Activated T-helper 17 cell treated with anti-CD3 and anti-CD28 coated beads, Interleukin-2, amount 50 U/mL, for 72 hours (primary cell): ENCODE measurements around the gene XPR1. TPM values are rescaled to one million over a fixed set of nuclear protein-coding genes. Genes with fewer than 3 reads are reported as not detected.

ENCODE experiments used
- ATAC-seq: fragments of 150-1000 bp; cut with Tn5 transposase; replicated peaks from 2 replicates; pipeline ENCODE4 v1.10.0; 2021; ENCODE audit warnings: mild to moderate bottlenecking, moderate library complexity
- H3K27ac Mint-ChIP-seq: one replicate; pipeline ENCODE4 v1.8.0; 2022; ENCODE audit warnings: mixed read lengths
- H3K27me3 Mint-ChIP-seq: one replicate; pipeline ENCODE4 v1.8.0; 2022; ENCODE audit warnings: mixed read lengths
- H3K36me3 Mint-ChIP-seq: one replicate; pipeline ENCODE4 v1.8.0; 2022; ENCODE audit warnings: low read depth, mild to moderate bottlenecking, mixed read lengths
- H3K4me1 Mint-ChIP-seq: one replicate; pipeline ENCODE4 v1.8.0; 2022; ENCODE audit warnings: mixed read lengths
- H3K4me3 Mint-ChIP-seq: one replicate; pipeline ENCODE4 v1.8.0; 2022; ENCODE audit warnings: mild to moderate bottlenecking, mixed read lengths
- H3K9me3 Mint-ChIP-seq: one replicate; pipeline ENCODE4 v1.8.0; 2022; ENCODE audit warnings: mixed read lengths
- total RNA-seq, 2 donors: library from RNA; stranded (reverse); gene quantifications; one replicate each; pipeline ENCODE4 v1.2.3, GENCODE V29; 2022

The XPR1 gene
- 10 to 100 TPM; 16.4 to 25.4 TPM for total RNA-seq

- Mint-ChIP-seq H3K36me3 (no peaks in the 10 kb centered on the region), H3K27me3 (peaks cover 5% of the 10 kb centered on the region), H3K4me1 (no peaks in the 10 kb centered on the region), H3K9me3 (no peaks in the 10 kb centered on the region), H3K4me3 (no peak within 1 kb of the TSS), H3K27ac (peak within 1 kb of the TSS; percentile 87)
- peak; percentile 98 for ATAC-seq
Observed at GRCh38 chr1:180631766-180632325, at the start of gene XPR1. Gene XPR1, plus strand, starts transcription at chr1:180632022. Its CDS starts 180 bp downstream, at chr1:180632202.

DNA sequence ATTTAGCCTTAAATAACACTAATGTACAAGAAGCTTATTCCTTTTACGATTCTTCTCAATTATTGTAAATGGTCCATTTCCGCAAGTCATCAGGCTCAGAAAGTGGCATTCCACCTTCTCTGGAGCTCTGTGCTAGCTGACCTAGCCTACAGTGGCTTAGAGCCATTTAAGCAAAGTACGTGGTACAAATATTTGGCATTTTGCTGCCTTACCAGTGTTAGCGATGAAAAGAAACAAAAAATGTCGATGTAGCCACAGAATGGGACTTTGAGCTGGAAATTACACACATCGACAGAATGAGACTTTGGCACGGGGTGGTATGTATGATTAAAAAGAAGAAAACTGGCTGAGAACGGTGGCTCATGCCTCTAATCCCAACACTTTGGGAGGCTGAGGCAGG lies 47.0 kb upstream of the XPR1 start:
- peak; percentile 13 for ATAC-seq
- Mint-ChIP-seq H3K36me3 (no peaks in the 10 kb centered on the region), H3K4me1 (peaks cover 19% of the 10 kb centered on the region), H3K4me3 (peak overlapping the region; percentile 86), H3K27me3 (no peaks in the 10 kb centered on the region), H3K27ac (peak overlapping the region; percentile 95), H3K9me3 (peaks cover 4% of the 10 kb centered on the region)

GRCh38 chr1:180585994-180586359 lies 45.8 kb upstream of the XPR1 start:
- Mint-ChIP-seq H3K9me3 (peaks cover 4% of the 10 kb centered on the region), H3K4me3 (peak overlapping the region; percentile 86), H3K27me3 (no peaks in the 10 kb centered on the region), H3K27ac (peak overlapping the region; percentile 95), H3K4me1 (peaks cover 14% of the 10 kb centered on the region), H3K36me3 (no peaks in the 10 kb centered on the region)
- peak; percentile 1 for ATAC-seq

DNA sequence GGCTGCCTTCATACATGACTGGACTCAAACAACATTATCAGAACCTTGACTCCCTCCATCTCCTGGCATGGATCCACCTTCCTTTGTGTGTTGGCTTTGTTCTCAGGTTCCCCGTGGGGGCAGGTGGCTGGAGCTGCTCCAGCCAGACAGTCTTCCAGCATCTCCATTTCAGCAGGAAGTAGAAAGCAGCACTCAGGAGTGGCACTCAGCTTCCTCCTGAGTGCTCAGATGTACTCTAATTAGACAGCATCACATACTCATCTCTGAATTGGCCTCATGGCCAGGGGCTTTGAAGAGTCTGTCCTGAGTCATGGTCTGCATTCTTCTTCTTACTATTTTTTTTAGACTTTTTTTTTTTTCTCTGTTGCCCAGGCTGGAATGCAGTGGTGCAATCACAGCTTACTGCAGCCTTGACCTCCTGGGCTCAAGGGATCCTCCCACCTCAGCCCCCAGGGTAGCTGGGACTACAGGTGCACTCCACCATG lies 45.1 kb upstream of the XPR1 start:
- H3K4me1 Mint-ChIP-seq, result peaks cover 14% of the 10 kb centered on the region
- peak overlapping the region; percentile 95 for H3K27ac Mint-ChIP-seq
- ATAC-seq, result peak; percentile 82
- H3K9me3 Mint-ChIP-seq, result peaks cover 4% of the 10 kb centered on the region
- peak overlapping the region; percentile 86 for H3K4me3 Mint-ChIP-seq
- no peaks in the 10 kb centered on the region for H3K27me3 Mint-ChIP-seq
- H3K36me3 Mint-ChIP-seq, result no peaks in the 10 kb centered on the region

- ATAC-seq, result no peak
Observed at GRCh38 chr1:180588121-180588520, 43.7 kb upstream of the XPR1 start.

GRCh38 chr1:180590889-180591288 lies 40.9 kb upstream of the XPR1 start:
- Mint-ChIP-seq H3K4me3 (no peak overlapping the region), H3K9me3 (peaks cover 4% of the 10 kb centered on the region), H3K27me3 (peaks cover 4% of the 10 kb centered on the region), H3K36me3 (no peaks in the 10 kb centered on the region), H3K27ac (no peak overlapping the region), H3K4me1 (peaks cover 6% of the 10 kb centered on the region)
- ATAC-seq, result no peak

More at GRCh38 chr1:180588121-180588520, 43.7 kb upstream of the XPR1 start:
- H3K36me3 Mint-ChIP-seq, result no peaks in the 10 kb centered on the region
- no peak overlapping the region for H3K27ac Mint-ChIP-seq
- H3K9me3 Mint-ChIP-seq, result peaks cover 4% of the 10 kb centered on the region
- H3K4me1 Mint-ChIP-seq, result peaks cover 14% of the 10 kb centered on the region
- no peaks in the 10 kb centered on the region for H3K27me3 Mint-ChIP-seq
- H3K4me3 Mint-ChIP-seq, result no peak overlapping the region

DNA sequence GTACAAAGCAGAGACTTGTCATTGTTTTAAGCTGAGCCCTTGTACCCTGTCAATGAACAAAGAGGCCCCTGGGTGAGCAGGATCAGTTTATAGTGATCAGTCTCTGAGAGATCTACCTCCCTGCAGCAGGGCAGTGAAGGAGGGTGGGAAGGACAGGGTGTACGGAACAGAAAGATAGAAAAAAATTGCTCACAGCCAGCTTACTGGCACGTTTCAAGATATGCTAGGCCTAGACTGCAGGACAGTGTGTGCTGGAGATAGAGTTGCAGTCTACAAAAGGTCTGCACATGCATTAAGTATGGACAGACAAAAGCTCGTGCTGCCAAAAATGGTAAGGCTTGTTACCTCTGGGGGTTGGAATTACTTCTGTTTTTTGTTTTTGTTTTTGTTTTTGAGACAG lies 38.4 kb upstream of the XPR1 start:
- Mint-ChIP-seq H3K4me1 (no peaks in the 10 kb centered on the region), H3K27ac (no peak overlapping the region), H3K4me3 (no peak overlapping the region), H3K27me3 (peaks cover 10% of the 10 kb centered on the region), H3K9me3 (no peaks in the 10 kb centered on the region), H3K36me3 (no peaks in the 10 kb centered on the region)
- ATAC-seq, result no peak

GRCh38 chr1:180594723-180595122 lies 37.1 kb upstream of the XPR1 start:
- Mint-ChIP-seq H3K9me3 (no peaks in the 10 kb centered on the region), H3K27me3 (peaks cover 10% of the 10 kb centered on the region), H3K36me3 (no peaks in the 10 kb centered on the region), H3K27ac (no peak overlapping the region), H3K4me3 (no peak overlapping the region), H3K4me1 (no peaks in the 10 kb centered on the region)
- ATAC-seq, result no peak

DNA sequence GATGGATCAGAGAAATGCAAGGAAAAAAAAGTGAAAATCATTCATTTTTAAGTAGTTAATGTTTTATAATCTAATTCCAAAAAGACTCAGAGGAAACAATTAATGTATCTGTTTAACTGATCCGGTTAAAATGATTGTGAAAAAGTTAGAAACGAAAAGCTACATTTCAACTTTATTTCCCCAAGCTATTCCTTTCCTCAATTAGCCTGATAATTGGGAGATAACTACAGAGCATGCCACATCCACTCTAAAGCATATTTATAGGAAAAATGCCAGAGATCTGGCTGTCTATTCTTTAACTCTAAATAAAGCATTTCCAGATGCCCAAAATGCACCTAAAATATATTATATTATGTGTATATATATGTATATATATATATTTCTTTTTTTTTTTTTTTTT lies 35.9 kb upstream of the XPR1 start:
- Mint-ChIP-seq H3K9me3 (no peaks in the 10 kb centered on the region), H3K27ac (no peak overlapping the region), H3K27me3 (peaks cover 10% of the 10 kb centered on the region), H3K4me1 (no peaks in the 10 kb centered on the region), H3K4me3 (no peak overlapping the region), H3K36me3 (no peaks in the 10 kb centered on the region)
- no peak for ATAC-seq

GRCh38 chr1:180597520-180597919 lies 34.3 kb upstream of the XPR1 start:
- no peak overlapping the region for H3K4me3 Mint-ChIP-seq
- ATAC-seq, result no peak
- H3K4me1 Mint-ChIP-seq, result no peaks in the 10 kb centered on the region
- H3K27me3 Mint-ChIP-seq, result peaks cover 10% of the 10 kb centered on the region
- no peak overlapping the region for H3K27ac Mint-ChIP-seq
- H3K36me3 Mint-ChIP-seq, result no peaks in the 10 kb centered on the region
- H3K9me3 Mint-ChIP-seq, result no peaks in the 10 kb centered on the region

DNA sequence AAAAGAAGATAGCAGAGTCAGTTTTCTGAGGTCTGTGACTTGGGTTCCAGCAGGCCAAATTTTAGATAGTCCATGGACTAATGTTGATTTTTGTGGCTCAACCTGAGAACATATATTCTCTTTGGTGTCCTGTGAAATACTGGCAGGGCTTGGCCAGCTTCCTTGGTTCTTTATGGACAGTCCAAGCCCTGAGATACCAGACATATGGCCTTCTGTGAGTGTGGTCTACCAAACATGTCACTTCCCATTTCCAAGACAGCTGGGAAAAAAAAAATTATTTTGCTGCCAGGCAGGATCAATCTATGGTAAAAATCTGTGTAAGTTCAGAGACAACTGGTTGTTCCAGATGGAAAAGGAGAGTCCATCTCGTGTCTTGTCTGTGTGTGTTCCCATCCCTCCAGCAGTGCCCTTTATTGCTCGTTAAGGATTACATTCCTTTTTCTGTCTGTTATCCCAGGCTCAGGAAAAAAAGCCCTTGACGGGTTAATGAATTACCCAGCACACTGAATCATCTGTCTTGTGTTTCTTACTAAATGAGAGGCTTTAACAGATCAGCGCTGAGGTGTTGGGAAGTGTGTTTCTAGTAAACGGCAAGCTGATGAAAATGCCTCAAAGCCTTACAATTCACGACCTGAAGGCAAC lies 33.4 kb upstream of the XPR1 start:
- Mint-ChIP-seq H3K27me3 (peaks cover 10% of the 10 kb centered on the region), H3K4me1 (no peaks in the 10 kb centered on the region)
- ATAC-seq, result no peak

DNA sequence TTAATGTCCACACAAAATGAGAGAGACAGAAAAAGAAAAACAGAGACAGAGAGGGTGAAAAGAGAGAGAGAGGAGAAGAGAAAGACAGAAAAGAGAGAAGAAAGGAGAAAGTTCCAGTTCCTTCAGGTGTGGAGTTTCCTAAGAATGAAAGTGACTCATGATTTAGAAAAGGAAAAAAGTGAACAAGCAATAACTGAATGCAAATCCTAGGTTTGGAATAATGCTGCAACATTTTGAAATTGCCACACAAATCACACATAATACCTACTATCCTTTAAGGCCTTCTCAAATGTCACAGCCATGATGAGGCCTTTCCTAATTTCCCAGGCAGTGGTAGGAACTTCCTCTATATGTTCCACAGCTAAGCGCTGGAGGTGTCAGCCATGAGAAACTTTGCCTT lies 31.5 kb upstream of the XPR1 start:
- Mint-ChIP-seq H3K27ac (no peak overlapping the region), H3K4me1 (no peaks in the 10 kb centered on the region), H3K9me3 (no peaks in the 10 kb centered on the region), H3K36me3 (no peaks in the 10 kb centered on the region), H3K27me3 (peaks cover 7% of the 10 kb centered on the region), H3K4me3 (no peak overlapping the region)
- no peak for ATAC-seq

More for the DNA sequence above, 33.4 kb upstream of the XPR1 start:
- Mint-ChIP-seq H3K4me3 (no peak overlapping the region), H3K36me3 (no peaks in the 10 kb centered on the region), H3K9me3 (no peaks in the 10 kb centered on the region), H3K27ac (no peak overlapping the region)

GRCh38 chr1:180601512-180601911 lies 30.3 kb upstream of the XPR1 start:
- Mint-ChIP-seq H3K27me3 (peaks cover 6% of the 10 kb centered on the region), H3K27ac (no peak overlapping the region), H3K4me3 (no peak overlapping the region), H3K4me1 (no peaks in the 10 kb centered on the region), H3K36me3 (no peaks in the 10 kb centered on the region), H3K9me3 (no peaks in the 10 kb centered on the region)
- ATAC-seq, result no peak

GRCh38 chr1:180603223-180603849 lies 28.5 kb upstream of the XPR1 start:
- Mint-ChIP-seq H3K4me1 (no peaks in the 10 kb centered on the region), H3K27ac (no peak overlapping the region), H3K4me3 (no peak overlapping the region), H3K36me3 (no peaks in the 10 kb centered on the region), H3K27me3 (no peaks in the 10 kb centered on the region), H3K9me3 (no peaks in the 10 kb centered on the region)
- no peak for ATAC-seq

DNA sequence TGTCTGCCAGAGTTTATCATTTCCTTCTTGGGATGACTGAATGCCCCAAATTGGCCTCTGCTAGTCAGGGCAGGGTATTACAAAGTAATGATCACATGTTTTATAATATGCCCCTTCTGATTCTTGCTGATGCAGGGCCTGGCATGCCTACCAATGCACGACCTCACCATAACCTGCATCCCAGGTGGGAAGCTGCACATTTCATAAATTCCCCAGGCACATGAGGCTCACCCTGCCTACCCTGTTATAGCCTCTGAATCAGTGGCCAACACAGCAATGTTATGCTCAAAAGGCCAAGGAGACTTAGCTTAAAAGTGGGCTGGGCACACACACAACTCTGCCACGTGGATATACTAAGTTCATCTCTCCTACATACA lies 28.0 kb upstream of the XPR1 start:
- no peaks in the 10 kb centered on the region for H3K36me3 Mint-ChIP-seq
- no peak overlapping the region for H3K27ac Mint-ChIP-seq
- no peak overlapping the region for H3K4me3 Mint-ChIP-seq
- no peaks in the 10 kb centered on the region for H3K27me3 Mint-ChIP-seq
- ATAC-seq, result no peak
- H3K4me1 Mint-ChIP-seq, result no peaks in the 10 kb centered on the region
- H3K9me3 Mint-ChIP-seq, result no peaks in the 10 kb centered on the region
